PFSK-1 (cell line): Measurements from ENCODE around the gene DNM3.

Source experiments
- FOXP2 ChIP-seq: optimal IDR thresholded peaks from 2 replicates; pipeline ENCODE3; 2011; ENCODE audit warnings: borderline replicate concordance, control low read depth, inconsistent platforms; ENCODE audit not compliant: insufficient read depth; ENCODE audit errors: extremely low read length, extremely low read depth
- POLR2AphosphoS5 ChIP-seq: IDR thresholded peaks from 2 replicates; pipeline ENCODE4 v1.6.1; 2012; ENCODE audit warnings: low read depth, mild to moderate bottlenecking, control low read depth, low read length, moderate library complexity
- SIN3A ChIP-seq: IDR thresholded peaks from 2 replicates; pipeline ENCODE4 v1.6.1; 2012; ENCODE audit warnings: mild to moderate bottlenecking, low read length, moderate library complexity, borderline replicate concordance; ENCODE audit not compliant: insufficient read depth
- TAF1 ChIP-seq: IDR thresholded peaks from 2 replicates; pipeline ENCODE4 v1.6.1; 2012; ENCODE audit warnings: low read length, control low read depth, borderline replicate concordance; ENCODE audit not compliant: insufficient read depth
- TF ChIP-seq, protein P1 (sequence below), 2 experiments: IDR thresholded peaks; 2 replicates each; pipeline versions ENCODE4 v1.6.1 to v1.8.0; 2011 to 2012; ENCODE audit warnings: low read depth in 2 of 2, low read length in 2 of 2, control low read depth in 1 of 2, inconsistent platforms in 1 of 2, mild to moderate bottlenecking in 1 of 2, moderate library complexity in 1 of 2; ENCODE audit not compliant: insufficient read depth in 1 of 2

The DNM3 gene

DNA sequence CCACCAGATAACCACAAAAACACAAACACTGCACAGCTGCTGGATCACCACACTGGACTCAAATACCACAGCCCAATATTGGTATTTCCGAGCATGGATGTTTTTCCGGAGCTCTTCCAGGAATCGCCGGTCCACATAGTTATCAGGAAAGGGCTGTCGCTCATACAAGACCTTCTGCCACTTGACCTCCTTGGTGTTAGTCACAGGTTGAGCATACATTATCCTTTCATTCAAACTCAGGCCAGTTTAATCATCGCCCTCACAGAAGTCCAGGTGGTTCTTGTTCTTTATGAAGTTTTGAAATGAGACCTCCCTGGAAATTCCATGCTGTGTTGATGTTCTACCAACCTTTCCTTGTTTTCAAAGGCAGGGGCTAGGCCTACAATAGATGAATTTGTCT is 601.1 kb downstream of the DNM3 start:
- TF ChIP-seq POLR2AphosphoS5 (no peak), FOXP2 (no peak), TAF1 (no peak)
- TF ChIP-seq, protein P1, sequence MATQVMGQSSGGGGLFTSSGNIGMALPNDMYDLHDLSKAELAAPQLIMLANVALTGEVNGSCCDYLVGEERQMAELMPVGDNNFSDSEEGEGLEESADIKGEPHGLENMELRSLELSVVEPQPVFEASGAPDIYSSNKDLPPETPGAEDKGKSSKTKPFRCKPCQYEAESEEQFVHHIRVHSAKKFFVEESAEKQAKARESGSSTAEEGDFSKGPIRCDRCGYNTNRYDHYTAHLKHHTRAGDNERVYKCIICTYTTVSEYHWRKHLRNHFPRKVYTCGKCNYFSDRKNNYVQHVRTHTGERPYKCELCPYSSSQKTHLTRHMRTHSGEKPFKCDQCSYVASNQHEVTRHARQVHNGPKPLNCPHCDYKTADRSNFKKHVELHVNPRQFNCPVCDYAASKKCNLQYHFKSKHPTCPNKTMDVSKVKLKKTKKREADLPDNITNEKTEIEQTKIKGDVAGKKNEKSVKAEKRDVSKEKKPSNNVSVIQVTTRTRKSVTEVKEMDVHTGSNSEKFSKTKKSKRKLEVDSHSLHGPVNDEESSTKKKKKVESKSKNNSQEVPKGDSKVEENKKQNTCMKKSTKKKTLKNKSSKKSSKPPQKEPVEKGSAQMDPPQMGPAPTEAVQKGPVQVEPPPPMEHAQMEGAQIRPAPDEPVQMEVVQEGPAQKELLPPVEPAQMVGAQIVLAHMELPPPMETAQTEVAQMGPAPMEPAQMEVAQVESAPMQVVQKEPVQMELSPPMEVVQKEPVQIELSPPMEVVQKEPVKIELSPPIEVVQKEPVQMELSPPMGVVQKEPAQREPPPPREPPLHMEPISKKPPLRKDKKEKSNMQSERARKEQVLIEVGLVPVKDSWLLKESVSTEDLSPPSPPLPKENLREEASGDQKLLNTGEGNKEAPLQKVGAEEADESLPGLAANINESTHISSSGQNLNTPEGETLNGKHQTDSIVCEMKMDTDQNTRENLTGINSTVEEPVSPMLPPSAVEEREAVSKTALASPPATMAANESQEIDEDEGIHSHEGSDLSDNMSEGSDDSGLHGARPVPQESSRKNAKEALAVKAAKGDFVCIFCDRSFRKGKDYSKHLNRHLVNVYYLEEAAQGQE (IDR thresholded peaks at IDR 0.05; ENCODE audit: insufficient read depth in 1 of 2, low read depth in 2 of 2, low read length in 2 of 2): no peak

DNA sequence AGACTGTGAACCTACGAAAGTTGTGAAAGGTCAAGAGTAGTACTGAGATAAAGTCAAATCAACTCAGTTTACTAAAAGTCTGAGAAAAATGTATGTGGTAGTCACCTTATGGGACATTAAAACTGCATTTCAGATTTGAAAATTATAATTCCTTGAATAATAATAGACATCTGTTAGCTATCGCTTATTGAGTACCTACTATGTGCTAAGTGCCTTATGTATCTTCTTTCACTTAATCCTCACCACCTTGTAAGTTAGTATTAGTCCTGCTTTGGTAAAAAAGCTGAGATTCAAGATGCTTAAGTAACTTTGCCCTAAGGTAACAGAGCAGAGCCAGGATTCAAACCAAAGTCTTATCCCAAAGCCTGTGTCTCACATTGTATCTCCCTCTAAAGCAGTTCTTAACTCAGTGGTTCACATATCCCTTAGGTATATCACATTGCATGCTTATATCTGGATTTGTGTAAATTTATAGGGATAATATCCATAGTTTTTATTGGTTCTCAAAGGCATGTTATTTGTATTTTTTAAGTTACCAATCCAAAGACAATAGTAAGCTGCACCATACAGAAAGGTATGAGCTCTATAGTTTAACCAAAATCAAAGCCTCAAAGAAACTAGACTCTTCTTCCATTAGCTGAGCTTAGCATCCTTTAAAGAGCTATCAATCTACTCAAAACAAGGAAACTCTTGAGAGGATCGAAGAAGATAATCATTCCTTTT is 601.7 kb downstream of the DNM3 start:
- TF ChIP-seq POLR2AphosphoS5: no peak
- no peak for TF ChIP-seq SIN3A
- no peak for TF ChIP-seq FOXP2
- TF ChIP-seq, protein P1 (IDR thresholded peaks at IDR 0.05; ENCODE audit: insufficient read depth in 1 of 2, low read depth in 2 of 2, low read length in 2 of 2): no peak
- TF ChIP-seq TAF1: no peak

DNA sequence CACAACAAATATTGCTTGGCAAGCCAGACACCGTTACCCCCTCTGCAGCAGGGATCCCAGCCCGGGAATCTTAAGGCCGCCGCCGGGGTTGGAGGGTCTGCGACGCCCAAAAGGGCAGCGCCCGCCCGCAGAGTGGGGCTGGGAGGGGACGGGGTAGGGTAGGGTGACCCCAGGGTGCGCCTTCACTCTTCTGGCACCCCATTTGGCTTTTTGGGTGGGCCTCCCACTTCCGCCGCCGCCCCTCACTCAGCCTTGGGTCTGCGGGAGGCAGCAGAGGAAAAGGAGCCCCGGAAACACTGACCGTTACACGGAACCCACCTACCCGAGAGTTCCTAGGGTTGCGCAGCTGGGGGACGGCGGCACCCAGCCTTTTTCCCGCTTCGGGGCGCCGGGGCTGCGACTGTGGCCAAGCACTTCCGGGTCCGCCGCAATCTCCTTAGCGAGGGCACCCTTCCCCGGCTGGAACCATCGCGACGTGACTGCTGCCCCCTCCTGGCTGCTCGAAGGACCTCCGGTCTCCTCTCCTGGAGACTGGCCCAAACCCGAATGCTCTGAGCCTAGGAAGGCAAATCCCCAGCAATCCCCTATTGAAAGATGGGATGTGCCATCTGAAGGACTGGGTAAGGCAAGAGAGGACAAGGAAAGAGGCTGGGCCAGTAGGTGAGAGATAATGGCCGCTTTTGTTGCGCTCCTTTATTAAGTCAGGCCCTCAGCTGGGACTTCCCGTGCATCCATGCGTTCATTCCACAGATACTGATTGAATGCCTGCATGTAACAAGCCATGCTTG is 602.6 kb downstream of the DNM3 start, which contains the start of gene PIGC:
PIGC (minus strand) TSS at position 404 of the 788 bp plus-strand sequence. CDS start 1,447 bp downstream, outside the sequence.
- TF ChIP-seq TAF1: no peak
- TF ChIP-seq, protein P1 (IDR thresholded peaks at IDR 0.05; ENCODE audit: insufficient read depth in 1 of 2, low read depth in 2 of 2, low read length in 2 of 2): no peak
- TF ChIP-seq FOXP2: peak; percentile 89
- TF ChIP-seq POLR2AphosphoS5: peak; percentile 71
- TF ChIP-seq SIN3A: no peak

DNA sequence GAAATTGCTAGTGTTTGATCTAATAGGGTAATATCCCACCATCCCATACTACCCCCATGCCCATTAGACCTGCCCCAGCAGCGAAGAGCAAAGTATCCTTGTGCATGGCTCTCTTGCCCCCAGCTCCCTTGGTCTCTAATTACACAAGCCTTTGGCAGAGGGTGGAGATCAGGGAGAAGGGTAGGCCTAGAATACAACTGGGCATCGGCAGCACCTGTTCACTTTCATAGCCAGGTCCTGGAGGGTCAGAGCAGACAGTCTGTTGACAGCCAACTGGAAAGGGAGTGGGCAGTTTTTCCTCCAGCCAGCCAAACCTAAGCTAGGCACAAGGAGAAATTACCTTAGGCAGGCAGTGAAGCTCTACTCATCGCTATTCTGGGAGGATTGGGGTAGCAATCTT is 605.2 kb downstream of the DNM3 start:
- TF ChIP-seq TAF1 (no peak), SIN3A (no peak), POLR2AphosphoS5 (no peak), FOXP2 (no peak)
- TF ChIP-seq, protein P1 (IDR thresholded peaks at IDR 0.05; ENCODE audit: insufficient read depth in 1 of 2, low read depth in 2 of 2, low read length in 2 of 2): no peak
